Activated gamma-delta T cell treated with Interleukin-2 at 50 U/mL for 16 hours (primary cell): ENCODE measurements around the gene TRPT1.
A peak's percentile ranks its signal among the peaks of the same experiment; 100 is the strongest.

ENCODE experiments used
- DNase-seq: peaks from one replicate; pipeline ENCODE4 v3.0.0-alpha.2; 2020

TRPT1 gene

GRCh38 chr11:64244107-64244506 is 18.1 kb upstream of the TRPT1 start:
- DNase-seq, result no peak

DNA sequence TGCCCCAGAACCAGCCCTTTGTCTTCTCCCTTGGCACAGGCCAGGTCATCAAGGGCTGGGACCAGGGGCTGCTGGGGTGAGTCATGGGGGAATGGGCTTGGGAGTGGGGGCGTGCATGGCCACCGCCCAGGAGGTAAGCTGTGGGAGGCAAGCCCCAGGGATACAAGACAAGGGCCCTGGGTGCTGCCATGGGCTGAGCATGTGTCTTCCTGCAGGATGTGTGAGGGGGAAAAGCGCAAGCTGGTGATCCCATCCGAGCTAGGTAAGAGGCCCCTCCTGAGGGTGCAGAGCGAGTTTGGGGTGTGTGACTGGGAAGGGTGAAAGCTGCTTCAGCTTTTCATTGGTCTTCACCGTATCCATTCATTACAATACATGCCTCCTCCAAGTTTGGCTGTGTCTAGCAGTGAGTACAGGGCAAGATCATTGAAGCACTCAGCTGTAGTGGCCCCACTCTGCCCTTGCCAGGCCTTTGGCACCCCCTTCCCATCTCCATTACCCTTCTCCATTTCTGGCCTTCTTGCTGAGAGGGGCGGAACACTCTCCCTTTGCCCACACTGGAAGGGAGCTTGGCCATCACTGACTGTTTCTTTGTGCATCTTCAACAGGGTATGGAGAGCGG is 17.4 kb upstream of the TRPT1 start:
- DNase-seq, result no peak

- no peak for DNase-seq
Measured at GRCh38 chr11:64241491-64242374, 15.7 kb upstream of the TRPT1 start.

DNA sequence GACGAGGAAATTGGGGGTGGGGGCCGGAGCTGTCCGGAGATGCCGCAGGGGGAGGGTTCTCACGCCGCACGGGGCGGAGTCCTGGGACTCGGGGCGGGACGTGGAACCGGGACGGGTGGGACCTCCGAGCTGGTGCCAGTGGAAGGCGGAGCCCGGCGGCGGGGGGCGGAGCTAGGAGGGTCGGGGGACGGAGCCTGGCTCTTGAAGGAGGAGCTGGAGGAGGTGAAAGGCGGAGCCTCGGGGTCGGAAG is 15.2 kb upstream of the TRPT1 start:
- peak; percentile 100 for DNase-seq

DNA sequence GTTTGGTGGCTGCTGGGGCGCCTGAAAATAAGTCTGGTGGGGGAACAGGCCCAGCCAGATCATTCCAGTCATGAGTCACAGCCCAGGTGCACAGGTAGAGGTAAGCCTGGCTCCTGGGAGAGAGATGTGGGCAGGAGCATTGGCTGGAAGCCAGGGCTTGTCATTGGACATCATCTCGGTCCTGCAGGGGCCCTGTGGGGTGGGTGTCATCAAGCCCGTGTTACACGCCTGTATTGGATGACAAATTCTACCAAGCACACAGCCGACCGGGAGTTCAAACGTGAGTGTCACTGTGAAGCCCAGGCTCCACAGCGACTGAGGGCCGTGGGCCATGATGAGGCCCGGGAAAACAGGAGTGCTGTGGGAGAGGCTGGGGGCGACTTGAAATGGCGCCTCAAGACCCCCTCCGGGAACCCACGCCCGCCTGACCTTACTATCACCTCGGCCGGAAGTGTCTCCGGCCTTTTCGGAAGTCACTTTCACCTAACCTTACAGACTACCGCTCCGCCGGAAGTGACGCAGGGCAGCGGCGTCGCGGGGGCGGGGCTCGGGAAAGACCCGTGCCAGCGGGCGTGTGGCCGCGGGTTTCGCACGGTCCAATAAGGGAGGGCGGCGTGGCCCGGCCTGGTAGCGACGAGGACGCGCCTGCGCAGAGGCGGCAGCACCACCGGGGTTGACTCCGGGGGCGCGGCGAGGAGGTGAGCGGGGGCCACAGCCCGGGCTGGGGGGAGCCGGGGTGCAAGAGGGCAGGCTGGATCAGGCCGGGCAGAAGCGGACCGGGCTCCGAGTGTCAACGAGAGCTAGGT is 14.7 kb upstream of the TRPT1 start, which contains the start of gene FKBP2:
FKBP2 (plus strand) TSS at position 661 of the 806 bp plus-strand sequence. CDS start 1,293 bp downstream, outside the sequence.
- DNase-seq, result peak; percentile 96

- no peak for DNase-seq
Measured at GRCh38 chr11:64239662-64240434, 13.9 kb upstream of the TRPT1 start.

DNA sequence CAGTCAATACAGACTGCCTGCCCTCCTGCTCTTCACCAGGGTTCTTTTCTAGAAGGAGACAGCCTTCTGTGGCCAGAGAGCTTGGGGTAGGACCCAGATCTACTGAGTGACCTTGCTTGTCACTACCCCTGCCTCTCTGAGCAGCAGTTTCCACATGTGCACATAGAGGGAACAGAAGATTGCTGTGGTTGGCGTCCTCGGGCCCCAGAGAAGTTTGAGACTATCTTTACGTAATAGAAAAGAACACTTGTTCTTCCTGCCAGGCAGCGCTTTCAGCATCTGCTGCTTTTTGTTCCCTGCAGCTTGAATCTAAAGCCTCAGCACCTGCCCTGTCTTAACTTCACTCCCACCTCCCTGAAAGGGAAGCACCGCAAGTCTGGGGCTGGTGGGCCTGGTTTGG is 13.0 kb upstream of the TRPT1 start:
- no peak for DNase-seq

DNA sequence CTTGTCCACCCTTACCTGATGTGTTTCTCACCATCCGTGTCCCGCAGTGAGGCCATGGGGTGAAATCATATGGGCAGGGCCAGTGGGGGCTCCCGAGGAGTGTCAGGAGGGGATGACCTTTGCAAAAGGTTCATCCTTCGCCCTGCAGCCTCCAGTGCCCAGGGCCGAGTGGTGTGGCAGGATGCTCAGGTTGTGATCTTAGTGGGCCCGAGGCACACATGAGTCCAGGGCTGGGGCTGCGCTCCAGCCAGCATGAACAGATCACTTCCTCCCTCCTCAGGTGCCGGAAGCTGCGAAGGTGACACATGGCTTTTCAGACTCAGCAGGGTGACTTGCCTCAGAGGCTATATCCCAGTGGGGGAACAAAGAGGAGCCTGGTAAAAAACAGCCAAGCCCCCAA is 12.1 kb upstream of the TRPT1 start:
- DNase-seq, result no peak

GRCh38 chr11:64237484-64237951 is 11.5 kb upstream of the TRPT1 start:
- no peak for DNase-seq

GRCh38 chr11:64235437-64236161 is 9.6 kb upstream of the TRPT1 start:
- DNase-seq, result no peak

GRCh38 chr11:64234647-64235379 is 8.8 kb upstream of the TRPT1 start:
- DNase-seq, result peak; percentile 51

GRCh38 chr11:64233913-64234586 is 8.1 kb upstream of the TRPT1 start, which contains the start of gene VEGFB:
Gene VEGFB, plus strand, starts transcription at chr11:64234584. Its CDS starts 250 bp downstream, at chr11:64234834.
- DNase-seq, result peak; percentile 74

- DNase-seq, result no peak
Measured at GRCh38 chr11:64232967-64233315, 7.0 kb upstream of the TRPT1 start.

DNA sequence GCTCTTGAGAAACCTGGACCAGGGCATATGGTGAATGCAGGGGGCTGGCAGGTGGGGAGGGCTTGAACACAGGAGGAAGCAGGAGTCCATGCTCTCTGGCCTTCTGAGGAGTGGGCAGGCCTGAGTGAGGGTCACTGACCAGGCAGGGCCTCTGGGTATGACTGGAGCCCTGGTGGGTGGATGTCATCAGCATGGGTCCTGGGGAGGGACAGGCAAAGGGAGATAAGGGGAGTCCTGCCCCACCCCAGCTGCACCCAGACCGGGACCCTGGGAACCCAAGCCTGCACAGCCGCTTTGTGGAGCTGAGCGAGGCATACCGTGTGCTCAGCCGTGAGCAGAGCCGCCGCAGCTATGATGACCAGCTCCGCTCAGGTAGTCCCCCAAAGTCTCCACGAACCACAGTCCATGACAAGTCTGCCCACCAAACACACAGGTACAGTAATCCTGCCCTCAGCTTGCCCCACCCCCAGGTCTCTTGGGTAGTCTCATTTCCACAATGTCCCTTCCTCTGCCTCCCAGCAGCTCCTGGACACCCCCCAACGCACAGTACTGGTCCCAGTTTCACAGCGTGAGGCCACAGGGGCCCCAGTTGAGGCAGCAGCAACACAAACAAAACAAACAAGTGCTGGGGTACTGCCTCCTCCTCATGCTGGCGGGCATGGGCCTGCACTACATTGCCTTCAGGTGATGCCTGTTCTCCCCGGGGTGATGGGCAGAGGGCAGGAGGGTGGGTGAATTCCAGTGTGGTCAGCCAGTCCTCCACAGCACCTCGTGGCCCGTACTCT is 6.4 kb upstream of the TRPT1 start:
- DNase-seq, result no peak

DNA sequence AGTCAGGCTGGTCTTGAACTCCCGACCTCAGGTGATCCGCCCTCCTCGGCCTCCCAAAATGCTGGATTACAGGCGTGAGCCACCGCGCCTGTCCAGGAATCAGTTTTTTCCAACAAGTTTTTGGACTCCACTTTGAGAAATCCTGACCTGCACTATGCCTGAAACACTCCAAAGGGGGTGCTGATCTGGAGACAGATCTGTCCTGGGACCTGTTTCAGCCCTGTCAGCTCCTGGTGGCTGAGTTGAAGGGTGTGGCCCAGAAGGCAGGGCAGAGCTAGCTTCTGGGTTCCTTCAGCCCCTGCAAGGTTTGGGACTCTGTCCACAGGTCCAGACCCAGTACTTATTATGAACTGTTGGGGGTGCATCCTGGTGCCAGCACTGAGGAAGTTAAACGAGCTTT is 5.6 kb upstream of the TRPT1 start:
- DNase-seq, result no peak

- DNase-seq, result no peak
Measured at GRCh38 chr11:64230985-64231365, 5.0 kb upstream of the TRPT1 start.

DNA sequence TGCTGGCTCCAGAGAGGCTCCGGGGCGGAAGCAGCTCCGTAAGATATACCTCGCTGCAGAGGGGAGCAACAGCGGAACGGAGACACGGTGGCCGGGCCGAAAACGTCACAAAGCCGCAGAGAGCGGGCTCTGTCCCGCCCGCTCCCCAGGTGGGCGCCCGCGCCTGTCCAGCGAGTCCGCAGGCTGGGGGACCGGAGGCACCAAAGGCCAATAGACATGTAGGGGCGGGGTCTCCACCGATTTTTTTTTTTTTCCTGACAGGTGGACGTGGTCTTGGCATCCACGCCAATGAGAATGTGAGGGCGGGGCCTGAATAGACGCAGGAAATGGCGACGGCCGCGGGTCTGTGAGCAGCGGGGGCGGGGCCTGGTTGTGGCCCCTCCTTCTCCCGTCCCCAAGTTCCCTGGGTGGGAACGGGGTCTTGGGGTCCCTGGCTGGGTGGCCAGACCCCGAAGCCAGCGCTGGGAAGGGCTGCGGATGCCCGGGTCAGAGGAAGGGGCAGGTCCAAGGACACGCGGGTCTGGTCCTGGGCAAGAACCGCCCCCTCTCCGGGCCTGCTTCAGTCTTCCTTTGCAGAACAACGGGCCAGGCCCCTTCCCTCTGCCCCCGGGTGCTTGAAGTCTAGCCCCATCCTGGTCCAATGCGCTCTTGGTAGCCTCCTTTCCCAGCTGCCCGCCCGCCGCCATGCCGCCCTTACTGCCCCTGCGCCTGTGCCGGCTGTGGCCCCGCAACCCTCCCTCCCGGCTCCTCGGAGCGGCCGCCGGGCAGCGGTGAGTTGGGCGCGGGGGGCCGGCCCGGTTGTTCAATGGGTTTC is 4.4 kb upstream of the TRPT1 start, which contains the start of gene DNAJC4:
DNAJC4 (plus strand) TSS at position 378 of the 814 bp plus-strand sequence; CDS start at position 685, 307 bp downstream.
- DNase-seq, result peak; percentile 86

DNA sequence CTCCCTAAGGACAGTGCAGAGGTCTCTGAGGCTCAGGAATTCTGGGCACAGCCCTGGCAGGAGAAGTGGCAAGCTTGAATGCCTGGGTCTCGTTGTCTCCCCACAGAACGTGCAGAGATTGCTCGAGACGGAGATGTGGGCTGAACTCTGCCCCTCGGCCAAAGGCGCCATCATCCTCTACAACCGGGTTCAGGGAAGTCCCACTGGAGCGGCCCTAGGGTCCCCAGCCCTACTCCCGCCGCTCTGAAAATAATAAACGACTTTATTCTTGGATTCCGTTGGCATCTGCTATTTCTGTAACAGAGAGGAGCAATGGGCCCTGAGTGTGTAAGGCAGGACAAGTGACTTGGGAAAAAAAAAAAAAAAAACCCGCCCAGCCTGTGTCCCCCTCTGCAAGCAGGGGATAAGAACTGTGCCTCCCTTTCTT is 3.8 kb upstream of the TRPT1 start:
- no peak for DNase-seq
